Kidney (tissue), 14 donors: ENCODE results near the gene WDTC1. TPM values are rescaled to one million over a fixed set of nuclear protein-coding genes. Genes with fewer than 3 reads are reported as not detected.
"Not testable (repeated sequence)": the region's sequence is repeated elsewhere in the genome, so short reads cannot be mapped to it uniquely, and the experiment has no call there.

Source experiments
- DNase-seq, 5 donors: peaks; one replicate each; pipeline ENCODE4 v3.0.0-alpha.2; 2013 to 2020
- FAIRE-seq: peaks from 2 replicates; lab custom pipeline; 2012; peaks lifted over from hg19 to GRCh38; lab: Jason Lieb, UNC
- H3K27ac ChIP-seq, 2 donors: one replicate each; pipeline ENCODE4 v1.7.0; 2013; ENCODE audit warnings: low read depth in 2 of 2, low read length in 2 of 2, inconsistent platforms in 1 of 2
- H3K27me3 ChIP-seq: one replicate; pipeline ENCODE4 v1.7.1; 2013; ENCODE audit warnings: low read length, inconsistent platforms; ENCODE audit not compliant: control insufficient read depth, insufficient read depth
- H3K36me3 ChIP-seq, 3 donors: one replicate each; pipeline versions ENCODE4 v1.7.0 to v1.7.1; 2013; ENCODE audit warnings: low read length in 3 of 3, control low read depth in 1 of 3, inconsistent platforms in 1 of 3; ENCODE audit not compliant: insufficient read depth in 3 of 3, control insufficient read depth in 2 of 3
- H3K4me1 ChIP-seq, 3 donors: one replicate each; pipeline versions ENCODE4 v1.7.0 to v1.7.1; 2013; ENCODE audit warnings: low read length in 3 of 3, inconsistent platforms in 1 of 3, low read depth in 1 of 3; ENCODE audit not compliant: control insufficient read depth in 2 of 3, insufficient read depth in 2 of 3
- H3K4me3 ChIP-seq, 3 donors: one replicate each; pipeline versions ENCODE4 v1.7.0 to v1.8.1; 2013; ENCODE audit warnings: low read length in 3 of 3, control low read depth in 1 of 3, inconsistent platforms in 1 of 3
- H3K9ac ChIP-seq, 3 donors: one replicate each; pipeline versions ENCODE4 v1.7.0 to v1.7.1; 2013; ENCODE audit warnings: low read length in 3 of 3, control low read depth in 1 of 3, inconsistent platforms in 1 of 3
- H3K9me3 ChIP-seq, 3 donors: one replicate each; pipeline versions ENCODE4 v1.7.0 to v1.7.1; 2013; ENCODE audit warnings: low read length in 3 of 3, control low read depth in 1 of 3, inconsistent platforms in 1 of 3; ENCODE audit not compliant: control insufficient read depth in 2 of 3, insufficient read depth in 1 of 3
- intact Hi-C: fragments of 100-400 bp; cut with DNase I; formaldehyde crosslinking; loops from one replicate; pipeline ENCODE4 v1.11.1; 2022
- polyA plus RNA-seq: library from polyadenylated mRNA; stranded (reverse); fragments of 350-450 nt; fragmentation: Illumina TruSeq; extraction: RNeasy Lipid Tissue Mini Kit (QIAGEN cat#74804); gene quantifications from one replicate; pipeline ENCODE4 v1.2.3, GENCODE V29; 2014; ENCODE audit warnings: low read depth, low replicate concordance; ENCODE audit not compliant: insufficient read depth
- total RNA-seq: library from RNA; stranded (reverse); fragmentation: NEBNext Ultra II Directional; extraction: Animal tissue kit (Norgen Biotek cat#: 25700); gene quantifications from one replicate; pipeline ENCODE4 v1.2.1, GENCODE V29; 2021
- TF ChIP-seq, protein P1 (sequence below): IDR thresholded peaks from 3 replicates; pipeline ENCODE4 v1.5.1; 2012; ENCODE audit warnings: mild to moderate bottlenecking, moderate library complexity, borderline replicate concordance; ENCODE audit not compliant: insufficient read depth; ENCODE audit errors: extremely low read depth
- donor health status: control.
- donor health status: control.
- donor health status: control.
- donor health status: control.
- donor health status: control.
- donor health status: DM: yes; HTN: yes; CAD: no.
- donor health status: Normal renal cell carcinoma (clear cell type).

WDTC1 gene
- total and polyA plus RNA-seq, 2 donors from 2014 or later = 23.7 to 42.2 TPM

DNA sequence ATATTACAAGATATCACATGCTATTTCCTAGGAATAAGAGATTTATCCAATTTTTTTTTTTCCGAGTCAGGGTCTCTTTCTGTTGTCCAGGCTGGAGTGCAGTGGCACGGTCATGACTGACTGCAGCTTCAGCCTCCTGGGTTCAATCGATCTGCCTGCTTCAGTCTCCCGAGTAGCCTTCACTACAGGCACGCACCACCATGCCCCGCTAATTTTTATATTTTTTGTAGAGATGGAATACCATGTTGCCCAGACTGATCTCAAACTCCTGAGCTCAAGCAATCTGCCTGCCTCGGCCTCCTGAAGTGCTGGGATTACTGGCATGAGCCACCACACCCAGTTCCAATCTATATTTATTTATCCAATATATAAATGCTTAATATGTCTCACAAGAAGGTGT, 18.0 kb upstream of the WDTC1 start:
- no peak overlapping the region for H3K27ac ChIP-seq
- H3K36me3 ChIP-seq = no peaks in the 10 kb centered on the region
- no peak overlapping the region for H3K4me3 ChIP-seq
- H3K4me1 ChIP-seq = no peaks in the 10 kb centered on the region
- H3K9ac ChIP-seq = no peak overlapping the region
- intact Hi-C loops = no loop called here
- TF ChIP-seq, protein P1, sequence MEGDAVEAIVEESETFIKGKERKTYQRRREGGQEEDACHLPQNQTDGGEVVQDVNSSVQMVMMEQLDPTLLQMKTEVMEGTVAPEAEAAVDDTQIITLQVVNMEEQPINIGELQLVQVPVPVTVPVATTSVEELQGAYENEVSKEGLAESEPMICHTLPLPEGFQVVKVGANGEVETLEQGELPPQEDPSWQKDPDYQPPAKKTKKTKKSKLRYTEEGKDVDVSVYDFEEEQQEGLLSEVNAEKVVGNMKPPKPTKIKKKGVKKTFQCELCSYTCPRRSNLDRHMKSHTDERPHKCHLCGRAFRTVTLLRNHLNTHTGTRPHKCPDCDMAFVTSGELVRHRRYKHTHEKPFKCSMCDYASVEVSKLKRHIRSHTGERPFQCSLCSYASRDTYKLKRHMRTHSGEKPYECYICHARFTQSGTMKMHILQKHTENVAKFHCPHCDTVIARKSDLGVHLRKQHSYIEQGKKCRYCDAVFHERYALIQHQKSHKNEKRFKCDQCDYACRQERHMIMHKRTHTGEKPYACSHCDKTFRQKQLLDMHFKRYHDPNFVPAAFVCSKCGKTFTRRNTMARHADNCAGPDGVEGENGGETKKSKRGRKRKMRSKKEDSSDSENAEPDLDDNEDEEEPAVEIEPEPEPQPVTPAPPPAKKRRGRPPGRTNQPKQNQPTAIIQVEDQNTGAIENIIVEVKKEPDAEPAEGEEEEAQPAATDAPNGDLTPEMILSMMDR = no peak
- no peak for FAIRE-seq
- DNase-seq = no peak
- H3K9me3 ChIP-seq = no peaks in the 10 kb centered on the region
- H3K27me3 ChIP-seq = no peaks in the 10 kb centered on the region

DNA sequence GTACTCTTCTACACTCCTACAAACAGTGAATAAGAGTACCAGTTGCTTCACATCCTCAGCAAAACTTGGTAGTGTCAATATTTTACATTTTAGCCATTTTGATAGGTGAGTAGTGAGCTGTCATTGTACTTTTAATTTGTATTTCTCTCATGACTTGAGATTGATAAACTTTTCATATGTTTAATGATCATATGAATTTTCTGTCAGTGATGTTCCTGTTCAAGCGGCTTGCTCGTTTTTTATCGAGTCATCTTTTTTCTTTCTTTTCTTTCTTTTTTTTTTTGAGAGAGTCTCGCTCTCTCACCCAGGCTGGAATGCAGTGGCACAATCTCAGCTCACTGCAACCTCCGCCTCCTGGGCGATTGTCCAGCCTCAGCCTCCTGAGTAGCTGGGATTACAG, 17.0 kb upstream of the WDTC1 start:
- H3K4me3 ChIP-seq = no peak overlapping the region
- no peaks in the 10 kb centered on the region for H3K36me3 ChIP-seq
- H3K27ac ChIP-seq = no peak overlapping the region
- H3K4me1 ChIP-seq = no peaks in the 10 kb centered on the region
- H3K9me3 ChIP-seq = no peaks in the 10 kb centered on the region
- no peak for DNase-seq
- intact Hi-C loops = no loop called here
- no peak overlapping the region for H3K9ac ChIP-seq
- no peaks in the 10 kb centered on the region for H3K27me3 ChIP-seq
- FAIRE-seq = no peak
- TF ChIP-seq, protein P1 = no peak

DNA sequence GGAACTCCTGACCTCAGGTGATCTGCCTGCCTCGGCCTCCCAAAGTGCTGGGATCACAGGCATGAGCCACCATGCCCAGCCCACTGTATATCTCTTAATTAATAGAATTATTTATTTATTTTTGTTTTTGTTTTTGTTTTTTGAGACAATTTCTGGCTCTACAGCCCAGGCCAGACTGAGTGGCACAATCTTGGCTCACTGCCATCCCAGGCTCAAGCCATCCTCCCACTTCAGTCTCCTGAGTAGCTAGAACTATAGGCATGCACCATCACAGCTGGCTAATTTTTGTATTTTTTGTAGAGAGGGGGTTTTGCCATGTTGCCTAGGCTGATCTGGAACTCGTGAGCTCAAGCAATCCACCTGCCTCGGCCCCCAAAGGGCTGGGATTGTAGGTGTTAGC, 15.7 kb upstream of the WDTC1 start:
- H3K9ac ChIP-seq = no peak overlapping the region
- no peaks in the 10 kb centered on the region for H3K27me3 ChIP-seq
- H3K36me3 ChIP-seq = no peaks in the 10 kb centered on the region
- intact Hi-C loops = no loop called here
- peak in 1 of 5 donors; percentile 6 for DNase-seq
- no peaks in the 10 kb centered on the region for H3K4me1 ChIP-seq
- H3K9me3 ChIP-seq = no peaks in the 10 kb centered on the region
- no peak overlapping the region for H3K4me3 ChIP-seq
- TF ChIP-seq, protein P1 = no peak
- no peak overlapping the region for H3K27ac ChIP-seq
- FAIRE-seq = no peak

DNA sequence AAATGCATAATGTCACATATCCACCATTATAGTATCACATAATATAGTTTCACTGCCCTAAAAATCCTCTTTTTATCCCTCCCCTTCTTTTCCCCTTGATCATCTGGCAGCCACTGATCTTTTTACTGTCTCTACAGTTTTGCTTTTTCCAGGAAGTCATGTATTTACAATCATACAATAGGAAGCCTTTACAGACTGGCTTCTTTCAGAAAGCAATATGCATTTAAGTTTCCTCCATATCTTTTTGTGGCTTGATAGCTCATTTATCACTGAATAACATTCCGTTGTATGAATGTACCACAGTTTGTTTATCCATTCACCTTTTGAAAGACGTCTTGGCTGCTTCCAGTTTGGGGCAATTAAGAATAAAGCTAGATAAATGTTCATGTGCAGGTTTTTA, 14.3 kb upstream of the WDTC1 start:
- FAIRE-seq = no peak
- TF ChIP-seq, protein P1 = no peak
- no peaks in the 10 kb centered on the region for H3K4me1 ChIP-seq
- H3K9ac ChIP-seq = no peak overlapping the region
- H3K4me3 ChIP-seq = no peak overlapping the region
- no peak for DNase-seq
- H3K9me3 ChIP-seq = no peaks in the 10 kb centered on the region
- intact Hi-C loops = no loop called here
- no peaks in the 10 kb centered on the region for H3K36me3 ChIP-seq
- H3K27ac ChIP-seq = no peak overlapping the region
- no peaks in the 10 kb centered on the region for H3K27me3 ChIP-seq

DNA sequence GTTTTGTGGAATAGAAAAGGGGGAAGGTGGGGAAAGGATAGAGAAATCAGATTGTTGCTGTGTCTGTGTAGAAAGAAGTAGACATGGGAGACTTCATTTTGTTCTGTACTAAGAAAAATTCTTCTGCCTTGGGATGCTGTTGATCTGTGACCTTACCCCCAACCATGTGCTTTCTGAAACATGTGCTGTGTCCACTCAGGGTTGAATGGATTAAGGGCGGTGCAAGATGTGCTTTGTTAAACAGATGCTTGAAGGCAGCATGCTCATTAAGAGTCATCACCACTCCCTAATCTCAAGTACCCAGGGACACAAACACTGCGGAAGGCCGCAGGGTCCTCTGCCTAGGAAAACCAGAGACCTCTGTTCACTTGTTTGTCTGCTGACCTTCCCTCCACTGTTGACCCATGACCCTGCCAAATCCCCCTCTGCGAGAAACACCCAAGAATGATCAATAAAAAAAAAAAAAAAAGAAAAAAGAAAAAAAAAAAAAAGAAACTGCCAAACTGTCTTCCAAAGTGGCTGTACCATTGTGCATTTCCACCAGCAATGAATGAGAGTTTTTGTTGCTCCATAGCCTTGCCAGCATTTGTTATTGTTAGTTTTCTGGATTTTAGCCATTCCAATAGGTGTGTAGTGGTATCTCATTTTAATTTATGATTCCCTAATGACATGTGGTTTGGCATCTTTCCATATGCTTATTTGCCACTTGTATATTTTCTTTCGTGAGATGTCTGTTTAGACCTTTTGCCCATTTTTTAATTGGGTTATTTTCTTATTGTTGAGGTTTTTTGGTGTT, 13.5 kb upstream of the WDTC1 start:
- intact Hi-C loops, FAIRE-seq, H3K9ac ChIP-seq, DNase-seq, H3K27me3 ChIP-seq, H3K4me1 ChIP-seq, H3K9me3 ChIP-seq, H3K36me3 ChIP-seq, H3K4me3 ChIP-seq, H3K27ac ChIP-seq: not testable (repeated sequence)
